Measurements from ENCODE around the gene ADAMTS4.

ADAMTS4 gene

GRCh38 chr1:161160671-161161145 lies 38.1 kb downstream of the ADAMTS4 start:
- DNase-seq (ENCODE audit: low read depth) = no peak
- H3K4me3 ChIP-seq (ENCODE audit: low read length) = no peak overlapping the region
- TF ChIP-seq, protein P1, sequence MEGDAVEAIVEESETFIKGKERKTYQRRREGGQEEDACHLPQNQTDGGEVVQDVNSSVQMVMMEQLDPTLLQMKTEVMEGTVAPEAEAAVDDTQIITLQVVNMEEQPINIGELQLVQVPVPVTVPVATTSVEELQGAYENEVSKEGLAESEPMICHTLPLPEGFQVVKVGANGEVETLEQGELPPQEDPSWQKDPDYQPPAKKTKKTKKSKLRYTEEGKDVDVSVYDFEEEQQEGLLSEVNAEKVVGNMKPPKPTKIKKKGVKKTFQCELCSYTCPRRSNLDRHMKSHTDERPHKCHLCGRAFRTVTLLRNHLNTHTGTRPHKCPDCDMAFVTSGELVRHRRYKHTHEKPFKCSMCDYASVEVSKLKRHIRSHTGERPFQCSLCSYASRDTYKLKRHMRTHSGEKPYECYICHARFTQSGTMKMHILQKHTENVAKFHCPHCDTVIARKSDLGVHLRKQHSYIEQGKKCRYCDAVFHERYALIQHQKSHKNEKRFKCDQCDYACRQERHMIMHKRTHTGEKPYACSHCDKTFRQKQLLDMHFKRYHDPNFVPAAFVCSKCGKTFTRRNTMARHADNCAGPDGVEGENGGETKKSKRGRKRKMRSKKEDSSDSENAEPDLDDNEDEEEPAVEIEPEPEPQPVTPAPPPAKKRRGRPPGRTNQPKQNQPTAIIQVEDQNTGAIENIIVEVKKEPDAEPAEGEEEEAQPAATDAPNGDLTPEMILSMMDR (IDR thresholded peaks at IDR 0.05; ENCODE audit: insufficient read depth, low read depth, low read length, missing control alignments) = no peak

DNA sequence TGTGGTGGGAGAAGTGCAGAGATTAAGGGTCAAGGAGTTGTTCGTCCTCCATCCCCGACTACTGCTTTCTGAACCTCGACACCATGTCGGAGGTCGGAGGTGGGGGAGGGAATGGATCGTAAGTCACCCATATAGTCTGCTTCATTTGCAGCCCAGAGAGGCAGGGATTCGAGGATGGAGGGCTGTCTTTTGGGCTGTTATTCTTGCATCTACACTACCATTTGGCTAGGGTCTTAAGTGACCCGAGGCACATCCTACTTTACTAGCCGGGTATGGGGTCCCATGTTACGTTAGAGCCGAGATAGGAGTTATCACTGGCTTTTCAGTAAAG lies 39.0 kb downstream of the ADAMTS4 start:
- no peak for DNase-seq (ENCODE audit: low read depth)
- H3K4me3 ChIP-seq (ENCODE audit: low read length) = peak overlapping the region; percentile 84
- TF ChIP-seq, protein P1 (IDR thresholded peaks at IDR 0.05; ENCODE audit: insufficient read depth, low read depth, low read length, missing control alignments) = no peak

DNA sequence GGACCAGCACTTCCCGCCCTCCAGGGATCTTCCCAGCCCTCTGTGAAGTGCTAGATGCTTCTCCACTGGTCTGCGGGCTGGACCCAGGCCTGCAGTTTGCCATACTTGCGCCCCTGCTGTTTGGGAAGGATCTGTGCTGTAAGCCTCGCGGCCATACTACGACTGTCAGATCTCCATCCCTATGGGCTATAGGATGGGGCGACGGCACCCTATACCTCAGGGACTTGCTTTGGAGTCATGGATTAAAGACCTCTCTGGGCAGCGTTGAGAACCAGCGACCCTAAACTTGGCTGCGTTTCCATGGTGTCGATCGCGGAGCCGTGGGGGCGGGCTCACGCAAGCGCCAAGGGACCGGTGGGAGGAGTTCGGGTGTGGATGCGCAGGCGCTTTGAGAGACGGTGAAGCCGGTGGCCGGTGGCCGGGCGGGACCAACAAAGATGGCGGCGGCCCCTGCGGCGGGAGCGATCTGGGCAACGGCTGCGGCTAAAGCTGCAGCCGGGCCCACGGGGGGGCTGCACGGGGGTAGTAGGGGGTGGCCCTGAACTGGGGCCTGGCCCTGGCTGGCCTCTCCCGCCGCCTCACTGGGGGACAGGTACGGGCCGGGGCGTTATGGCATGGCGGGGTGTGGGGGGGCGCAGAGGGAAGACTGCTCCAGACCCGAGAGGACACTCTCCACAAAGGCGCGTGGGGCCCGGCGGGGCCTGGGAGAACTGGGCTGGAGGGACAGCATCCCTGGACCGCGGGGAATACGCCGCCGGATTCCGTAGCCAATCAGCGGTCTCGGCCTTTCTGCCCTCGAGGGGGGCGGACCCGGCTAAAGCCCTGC lies 39.6 kb downstream of the ADAMTS4 start, which contains the start of gene USP21:
Gene USP21 (plus strand): TSS at position 414 of the 826 bp plus-strand sequence. CDS start 1,141 bp downstream, outside the sequence.
- DNase-seq (ENCODE audit: low read depth) = peak; percentile 90
- TF ChIP-seq, protein P1 (IDR thresholded peaks at IDR 0.05; ENCODE audit: insufficient read depth, low read depth, low read length, missing control alignments) = peak; percentile 63

DNA sequence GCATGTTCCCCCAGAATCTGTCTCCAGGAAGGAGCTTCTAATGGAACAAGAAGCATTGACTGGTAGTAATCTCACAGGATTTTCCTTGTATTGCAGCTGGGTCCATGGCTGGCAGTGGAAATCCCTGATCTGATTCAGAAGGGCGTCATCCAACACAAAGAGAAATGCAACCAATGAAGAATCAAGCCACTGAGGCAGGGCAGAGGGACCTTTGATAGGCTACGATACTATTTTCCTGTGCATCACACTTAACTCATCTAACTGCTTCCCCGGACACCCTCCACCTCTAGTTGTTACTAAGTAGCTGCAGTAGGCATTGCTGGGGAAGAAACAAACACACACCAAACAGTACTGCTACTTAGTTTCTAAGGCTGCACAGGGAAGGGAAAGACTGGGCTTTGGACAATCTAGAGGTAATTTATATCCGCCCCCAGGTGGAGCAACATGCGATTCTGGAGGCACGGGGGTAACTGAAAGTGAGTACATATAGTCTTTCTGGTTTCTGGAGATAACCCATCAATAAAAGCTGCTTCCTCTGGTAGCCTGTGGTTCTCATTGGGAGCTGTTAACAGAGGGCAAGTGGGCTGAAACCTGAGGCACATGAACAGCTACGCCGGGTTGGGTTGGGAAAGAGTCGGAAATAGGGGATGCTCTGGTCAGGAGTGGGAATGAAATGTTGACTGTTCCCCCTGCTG lies 40.4 kb downstream of the ADAMTS4 start:
- TF ChIP-seq, protein P1 (IDR thresholded peaks at IDR 0.05; ENCODE audit: insufficient read depth, low read depth, low read length, missing control alignments) = no peak
- peak overlapping the region; percentile 84 for H3K4me3 ChIP-seq (ENCODE audit: low read length)
- peak; percentile 26 for DNase-seq (ENCODE audit: low read depth)

More for the DNA sequence above, 39.6 kb downstream of the ADAMTS4 start, which contains the start of gene USP21:
- H3K4me3 ChIP-seq (ENCODE audit: low read length) = peak within 1 kb of the TSS; percentile 84

- no peak overlapping the region for H3K4me3 ChIP-seq (ENCODE audit: low read length)
- TF ChIP-seq, protein P1 (IDR thresholded peaks at IDR 0.05; ENCODE audit: insufficient read depth, low read depth, low read length, missing control alignments) = no peak
- no peak for DNase-seq (ENCODE audit: low read depth)
Measured at GRCh38 chr1:161157867-161158266, 41.0 kb downstream of the ADAMTS4 start.

GRCh38 chr1:161153682-161154337 lies 45.0 kb downstream of the ADAMTS4 start, which contains the start of gene UFC1:
Gene UFC1, plus strand, starts transcription at chr1:161153978. Its CDS starts 20 bp downstream, at chr1:161153998.
- peak within 1 kb of the TSS; percentile 99 for H3K4me3 ChIP-seq (ENCODE audit: low read length)
- peak; percentile 91 for DNase-seq (ENCODE audit: low read depth)
- TF ChIP-seq, protein P1 (IDR thresholded peaks at IDR 0.05; ENCODE audit: insufficient read depth, low read depth, low read length, missing control alignments) = no peak
